ENCODE results near the gene ADGRV1. TPM values are rescaled to one million over a fixed set of nuclear protein-coding genes. Genes with fewer than 3 reads are reported as not detected.

ADGRV1 gene
- polyA plus RNA-seq, 1 donor from 2014 or later: 3.7 TPM

DNA sequence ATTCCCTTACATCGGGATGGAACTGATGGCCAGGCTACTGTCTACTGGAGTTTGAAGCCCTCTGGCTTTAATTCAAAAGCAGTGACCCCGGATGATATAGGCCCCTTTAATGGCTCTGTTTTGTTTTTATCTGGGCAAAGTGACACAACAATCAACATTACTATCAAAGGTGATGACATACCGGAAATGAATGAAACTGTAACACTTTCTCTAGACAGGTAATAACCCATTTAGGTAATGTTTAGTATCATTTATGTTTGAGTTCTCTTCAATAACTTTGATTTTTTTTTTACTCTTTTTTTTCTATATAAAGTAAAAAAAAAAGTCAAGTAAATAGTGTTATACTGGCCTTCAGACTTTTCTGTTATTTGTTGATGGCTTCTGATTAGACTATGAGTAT, 79.1 kb downstream of the ADGRV1 start:
- Histone ChIP-seq H4K20me1 (ENCODE audit: insufficient read depth) (no peaks in the 10 kb centered on the region), H3K9me3 (ENCODE audit: low read length) (no peaks in the 10 kb centered on the region), H3K9ac (ENCODE audit: low read length) (no peak overlapping the region), H2AFZ (ENCODE audit: low read depth, low read length) (no peak overlapping the region), H3F3A (ENCODE audit: insufficient read depth, low read length, poor library complexity, severe bottlenecking) (no peaks in the 10 kb centered on the region), H3K4me3 (ENCODE audit: low read length) (no peak overlapping the region), H3K9me2 (ENCODE audit: insufficient read depth, low read length) (no peaks in the 10 kb centered on the region), H3K36me3 (ENCODE audit: insufficient read depth, low read length) (no peaks in the 10 kb centered on the region), H3K27ac (ENCODE audit: low read length) (no peak overlapping the region), H3K4me2 (ENCODE audit: low read length) (no peak overlapping the region), H3K79me2 (replicated peaks; ENCODE audit: insufficient read depth, low read length) (no peaks in the 10 kb centered on the region), H3K27me3 (ENCODE audit: insufficient read depth, low read depth, low read length) (no peaks in the 10 kb centered on the region)
- TF ChIP-seq, protein P1, sequence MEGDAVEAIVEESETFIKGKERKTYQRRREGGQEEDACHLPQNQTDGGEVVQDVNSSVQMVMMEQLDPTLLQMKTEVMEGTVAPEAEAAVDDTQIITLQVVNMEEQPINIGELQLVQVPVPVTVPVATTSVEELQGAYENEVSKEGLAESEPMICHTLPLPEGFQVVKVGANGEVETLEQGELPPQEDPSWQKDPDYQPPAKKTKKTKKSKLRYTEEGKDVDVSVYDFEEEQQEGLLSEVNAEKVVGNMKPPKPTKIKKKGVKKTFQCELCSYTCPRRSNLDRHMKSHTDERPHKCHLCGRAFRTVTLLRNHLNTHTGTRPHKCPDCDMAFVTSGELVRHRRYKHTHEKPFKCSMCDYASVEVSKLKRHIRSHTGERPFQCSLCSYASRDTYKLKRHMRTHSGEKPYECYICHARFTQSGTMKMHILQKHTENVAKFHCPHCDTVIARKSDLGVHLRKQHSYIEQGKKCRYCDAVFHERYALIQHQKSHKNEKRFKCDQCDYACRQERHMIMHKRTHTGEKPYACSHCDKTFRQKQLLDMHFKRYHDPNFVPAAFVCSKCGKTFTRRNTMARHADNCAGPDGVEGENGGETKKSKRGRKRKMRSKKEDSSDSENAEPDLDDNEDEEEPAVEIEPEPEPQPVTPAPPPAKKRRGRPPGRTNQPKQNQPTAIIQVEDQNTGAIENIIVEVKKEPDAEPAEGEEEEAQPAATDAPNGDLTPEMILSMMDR (IDR thresholded peaks at IDR 0.05; ENCODE audit: poor library complexity, severe bottlenecking): no peak
- no peak for TF ChIP-seq MXI1 (conservative IDR thresholded peaks at IDR 0.05; ENCODE audit: poor library complexity, severe bottlenecking)
- no peak for TF ChIP-seq POLR2AphosphoS5 (IDR thresholded peaks at IDR 0.05)
- no peak for TF ChIP-seq TAF1 (IDR thresholded peaks at IDR 0.05; ENCODE audit: low read depth)
- no peak for TF ChIP-seq EP300 (conservative IDR thresholded peaks at IDR 0.05; ENCODE audit: poor library complexity, severe bottlenecking)
- TF ChIP-seq RAD21 (conservative IDR thresholded peaks at IDR 0.05): no peak
- TF ChIP-seq EZH2 (IDR thresholded peaks at IDR 0.05; ENCODE audit: borderline replicate concordance, insufficient read depth, low read length, poor library complexity, severe bottlenecking): no peak
- TF ChIP-seq, protein P2, sequence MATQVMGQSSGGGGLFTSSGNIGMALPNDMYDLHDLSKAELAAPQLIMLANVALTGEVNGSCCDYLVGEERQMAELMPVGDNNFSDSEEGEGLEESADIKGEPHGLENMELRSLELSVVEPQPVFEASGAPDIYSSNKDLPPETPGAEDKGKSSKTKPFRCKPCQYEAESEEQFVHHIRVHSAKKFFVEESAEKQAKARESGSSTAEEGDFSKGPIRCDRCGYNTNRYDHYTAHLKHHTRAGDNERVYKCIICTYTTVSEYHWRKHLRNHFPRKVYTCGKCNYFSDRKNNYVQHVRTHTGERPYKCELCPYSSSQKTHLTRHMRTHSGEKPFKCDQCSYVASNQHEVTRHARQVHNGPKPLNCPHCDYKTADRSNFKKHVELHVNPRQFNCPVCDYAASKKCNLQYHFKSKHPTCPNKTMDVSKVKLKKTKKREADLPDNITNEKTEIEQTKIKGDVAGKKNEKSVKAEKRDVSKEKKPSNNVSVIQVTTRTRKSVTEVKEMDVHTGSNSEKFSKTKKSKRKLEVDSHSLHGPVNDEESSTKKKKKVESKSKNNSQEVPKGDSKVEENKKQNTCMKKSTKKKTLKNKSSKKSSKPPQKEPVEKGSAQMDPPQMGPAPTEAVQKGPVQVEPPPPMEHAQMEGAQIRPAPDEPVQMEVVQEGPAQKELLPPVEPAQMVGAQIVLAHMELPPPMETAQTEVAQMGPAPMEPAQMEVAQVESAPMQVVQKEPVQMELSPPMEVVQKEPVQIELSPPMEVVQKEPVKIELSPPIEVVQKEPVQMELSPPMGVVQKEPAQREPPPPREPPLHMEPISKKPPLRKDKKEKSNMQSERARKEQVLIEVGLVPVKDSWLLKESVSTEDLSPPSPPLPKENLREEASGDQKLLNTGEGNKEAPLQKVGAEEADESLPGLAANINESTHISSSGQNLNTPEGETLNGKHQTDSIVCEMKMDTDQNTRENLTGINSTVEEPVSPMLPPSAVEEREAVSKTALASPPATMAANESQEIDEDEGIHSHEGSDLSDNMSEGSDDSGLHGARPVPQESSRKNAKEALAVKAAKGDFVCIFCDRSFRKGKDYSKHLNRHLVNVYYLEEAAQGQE (IDR thresholded peaks at IDR 0.05; ENCODE audit: borderline replicate concordance): no peak
- TF ChIP-seq SMC3 (conservative IDR thresholded peaks at IDR 0.05; ENCODE audit: poor library complexity): no peak

DNA sequence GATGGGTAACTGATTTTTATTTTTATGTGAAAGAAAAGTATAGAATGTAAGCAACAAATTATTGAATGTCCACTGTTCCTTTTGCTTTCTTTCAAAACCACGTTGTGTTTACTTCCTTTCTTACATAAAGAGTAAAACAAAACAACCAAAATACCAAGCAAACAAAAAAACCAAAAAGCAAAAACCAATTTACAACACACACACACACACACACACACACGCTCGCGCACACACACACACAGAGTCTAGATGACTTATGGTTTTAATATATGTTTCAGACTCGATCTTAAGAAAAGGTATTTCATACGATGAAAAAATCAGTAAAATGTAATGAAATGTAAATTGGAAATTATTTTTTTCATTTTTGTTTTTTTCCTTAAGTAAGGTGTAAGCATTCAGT, 80.3 kb downstream of the ADGRV1 start:
- Histone ChIP-seq H3K4me3 (ENCODE audit: low read length) (no peak overlapping the region), H2AFZ (ENCODE audit: low read depth, low read length) (no peak overlapping the region), H4K20me1 (ENCODE audit: insufficient read depth) (no peaks in the 10 kb centered on the region), H3K4me2 (ENCODE audit: low read length) (no peak overlapping the region), H3K79me2 (replicated peaks; ENCODE audit: insufficient read depth, low read length) (no peaks in the 10 kb centered on the region), H3K9ac (ENCODE audit: low read length) (no peak overlapping the region), H3K36me3 (ENCODE audit: insufficient read depth, low read length) (no peaks in the 10 kb centered on the region), H3K9me3 (ENCODE audit: low read length) (no peaks in the 10 kb centered on the region), H3F3A (ENCODE audit: insufficient read depth, low read length, poor library complexity, severe bottlenecking) (no peaks in the 10 kb centered on the region), H3K27ac (ENCODE audit: low read length) (no peak overlapping the region), H3K9me2 (ENCODE audit: insufficient read depth, low read length) (no peaks in the 10 kb centered on the region), H3K27me3 (ENCODE audit: insufficient read depth, low read depth, low read length) (no peaks in the 10 kb centered on the region)
- no peak for TF ChIP-seq EZH2 (IDR thresholded peaks at IDR 0.05; ENCODE audit: borderline replicate concordance, insufficient read depth, low read length, poor library complexity, severe bottlenecking)
- no peak for TF ChIP-seq RAD21 (conservative IDR thresholded peaks at IDR 0.05)
- no peak for TF ChIP-seq TAF1 (IDR thresholded peaks at IDR 0.05; ENCODE audit: low read depth)
- TF ChIP-seq SMC3 (conservative IDR thresholded peaks at IDR 0.05; ENCODE audit: poor library complexity): no peak
- TF ChIP-seq POLR2AphosphoS5 (IDR thresholded peaks at IDR 0.05): no peak
- TF ChIP-seq, protein P1 (IDR thresholded peaks at IDR 0.05; ENCODE audit: poor library complexity, severe bottlenecking): no peak

All from neural cell (in vitro differentiated cells).